Chondrocyte (in vitro differentiated cells): Measurements from ENCODE around the gene LTB. TPM values are rescaled to one million over a fixed set of nuclear protein-coding genes. Genes with fewer than 3 reads are reported as not detected.

Experiments used
- DNase-seq: peaks from one replicate; pipeline ENCODE4 v3.0.0; 2021; ENCODE audit warnings: mixed read lengths, low spot score
- H3K27ac Mint-ChIP-seq: one replicate; pipeline ENCODE4 v1.8.0; 2021; ENCODE audit warnings: mild to moderate bottlenecking, moderate library complexity, mixed read lengths; ENCODE audit not compliant: unreplicated experiment
- H3K27me3 Mint-ChIP-seq: 2 replicates; pipeline ENCODE4 v1.8.0; 2021; ENCODE audit warnings: low read depth, mixed read lengths
- H3K36me3 Mint-ChIP-seq: 2 replicates; pipeline ENCODE4 v1.8.0; 2021; ENCODE audit warnings: low read depth, mixed read lengths
- H3K4me1 Mint-ChIP-seq: 2 replicates; pipeline ENCODE4 v1.8.0; 2021; ENCODE audit warnings: low read depth, mild to moderate bottlenecking, mixed read lengths
- H3K4me3 Mint-ChIP-seq: one replicate; pipeline ENCODE4 v1.8.0; 2021; ENCODE audit warnings: mild to moderate bottlenecking, moderate library complexity, mixed read lengths; ENCODE audit not compliant: unreplicated experiment
- H3K9me3 Mint-ChIP-seq: 2 replicates; pipeline ENCODE4 v1.8.0; 2021; ENCODE audit warnings: low read depth, mixed read lengths
- total RNA-seq: library from RNA; stranded (reverse); gene quantifications from 3 replicates; pipeline ENCODE4 v1.2.1, GENCODE V29; 2021
- TF ChIP-seq, protein P1 (sequence below): fragments of 200-600 bp; sonication (generic); IDR thresholded peaks from 2 replicates; pipeline ENCODE4 v1.5.0; 2021; ENCODE audit warnings: antibody characterized with exemption, mild to moderate bottlenecking, moderate library complexity

The LTB gene
- total RNA-seq, 1 donor from 2014 or later = not detected

DNA sequence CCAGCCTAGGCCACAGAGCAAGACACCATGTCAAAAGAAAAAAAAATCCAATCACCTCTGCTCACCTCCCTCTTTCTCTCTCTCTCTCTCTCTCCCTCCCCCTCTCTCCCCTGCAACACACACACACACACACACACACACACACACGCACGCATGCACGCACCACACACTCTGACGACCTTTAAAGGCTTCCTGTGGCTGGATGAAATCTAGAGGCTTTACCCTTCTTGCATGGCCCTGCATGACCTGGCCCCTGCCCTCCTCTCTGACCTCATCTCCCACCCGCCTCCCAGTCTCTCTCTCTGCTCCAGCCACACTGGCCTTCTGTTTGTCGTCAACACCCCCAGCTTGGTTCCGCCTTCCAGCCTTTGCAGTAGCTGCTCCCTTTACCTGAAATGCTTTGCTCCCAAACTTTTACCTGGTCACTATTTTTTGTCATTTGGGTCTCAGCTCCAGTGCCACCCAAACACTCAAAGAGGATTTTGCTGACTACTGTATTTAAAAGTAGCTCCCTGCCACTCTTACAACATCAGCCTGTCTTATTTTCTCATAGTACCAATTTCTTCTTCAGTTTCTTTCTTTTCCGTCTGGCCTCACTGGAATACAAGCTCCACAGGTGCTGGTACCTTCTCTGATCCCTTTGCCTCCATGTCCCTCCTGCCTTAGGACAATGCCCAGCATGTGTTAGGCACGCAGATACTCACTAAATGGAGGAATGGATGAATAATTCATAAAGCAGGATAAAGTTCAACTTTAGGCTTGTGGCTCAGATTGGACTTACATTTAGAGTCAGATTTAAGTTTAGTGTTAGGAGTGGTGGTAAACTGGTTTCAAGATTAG lies 14.5 kb downstream of the LTB start:
- no peaks in the 10 kb centered on the region for H3K9me3 Mint-ChIP-seq

DNA sequence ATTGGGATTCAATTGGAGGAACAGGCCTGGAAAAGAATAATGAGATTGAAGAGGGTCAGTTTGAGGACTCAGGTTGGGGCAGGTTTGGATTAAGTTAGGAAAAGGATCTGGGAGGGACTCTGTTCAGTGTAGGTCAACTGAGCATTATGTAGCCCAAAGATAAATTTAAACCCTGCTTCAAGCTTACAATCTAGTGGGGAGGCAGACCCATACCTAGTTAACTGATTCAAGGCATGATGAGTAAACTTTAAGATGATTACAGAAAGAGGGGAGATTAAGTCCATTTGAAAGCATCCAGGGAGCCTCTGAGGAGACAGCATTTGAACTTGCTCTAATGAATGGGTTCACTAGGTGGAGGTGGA lies 21.5 kb downstream of the LTB start:
- H3K36me3 Mint-ChIP-seq = peaks cover 22% of the 10 kb centered on the region

More for the DNA sequence above, 14.5 kb downstream of the LTB start:
- H3K36me3 Mint-ChIP-seq = no peaks in the 10 kb centered on the region
- DNase-seq = peak; percentile 75
- no peak overlapping the region for H3K4me3 Mint-ChIP-seq
- peaks cover 2% of the 10 kb centered on the region for H3K27me3 Mint-ChIP-seq
- H3K4me1 Mint-ChIP-seq = peaks cover 5% of the 10 kb centered on the region
- TF ChIP-seq, protein P1, sequence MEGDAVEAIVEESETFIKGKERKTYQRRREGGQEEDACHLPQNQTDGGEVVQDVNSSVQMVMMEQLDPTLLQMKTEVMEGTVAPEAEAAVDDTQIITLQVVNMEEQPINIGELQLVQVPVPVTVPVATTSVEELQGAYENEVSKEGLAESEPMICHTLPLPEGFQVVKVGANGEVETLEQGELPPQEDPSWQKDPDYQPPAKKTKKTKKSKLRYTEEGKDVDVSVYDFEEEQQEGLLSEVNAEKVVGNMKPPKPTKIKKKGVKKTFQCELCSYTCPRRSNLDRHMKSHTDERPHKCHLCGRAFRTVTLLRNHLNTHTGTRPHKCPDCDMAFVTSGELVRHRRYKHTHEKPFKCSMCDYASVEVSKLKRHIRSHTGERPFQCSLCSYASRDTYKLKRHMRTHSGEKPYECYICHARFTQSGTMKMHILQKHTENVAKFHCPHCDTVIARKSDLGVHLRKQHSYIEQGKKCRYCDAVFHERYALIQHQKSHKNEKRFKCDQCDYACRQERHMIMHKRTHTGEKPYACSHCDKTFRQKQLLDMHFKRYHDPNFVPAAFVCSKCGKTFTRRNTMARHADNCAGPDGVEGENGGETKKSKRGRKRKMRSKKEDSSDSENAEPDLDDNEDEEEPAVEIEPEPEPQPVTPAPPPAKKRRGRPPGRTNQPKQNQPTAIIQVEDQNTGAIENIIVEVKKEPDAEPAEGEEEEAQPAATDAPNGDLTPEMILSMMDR = no peak
- H3K27ac Mint-ChIP-seq = no peak overlapping the region

DNA sequence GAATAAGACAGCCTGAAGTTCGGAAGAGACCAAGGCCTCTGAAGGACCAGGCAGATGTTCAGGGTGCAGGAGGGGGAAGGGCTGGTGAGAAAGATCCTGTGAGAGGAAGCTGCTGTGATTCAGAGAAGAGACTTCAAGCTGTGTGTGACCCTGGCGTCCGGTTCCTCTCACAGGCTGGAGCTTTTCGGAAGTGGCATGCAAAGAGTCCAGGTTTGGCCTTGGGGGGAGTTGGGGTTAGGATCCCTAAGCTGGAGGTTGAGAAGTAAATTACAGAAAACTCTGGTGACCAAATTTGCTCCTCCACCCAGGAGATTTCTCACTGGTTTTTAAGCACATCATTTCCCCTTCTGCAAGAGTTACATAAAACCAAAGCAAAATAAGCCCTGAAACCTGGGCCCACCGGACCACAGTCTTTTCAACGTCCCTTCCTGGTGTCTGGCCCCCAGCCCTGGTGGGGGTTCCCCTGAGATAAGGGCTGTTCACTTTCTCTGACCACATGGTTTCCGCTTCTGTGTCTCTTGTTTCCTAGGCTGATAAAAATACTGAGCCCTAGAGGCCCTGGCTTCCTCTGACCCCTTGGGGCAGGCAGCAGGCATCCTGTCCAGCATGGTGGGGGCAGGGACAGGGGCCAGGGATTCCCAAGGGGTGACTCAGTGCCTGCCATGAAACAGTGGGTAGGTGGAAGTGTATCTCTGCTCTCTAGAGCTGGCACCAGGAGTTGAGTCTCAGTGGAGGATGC lies 22.1 kb downstream of the LTB start:
- H3K4me1 Mint-ChIP-seq = peaks cover 31% of the 10 kb centered on the region

More for the DNA sequence above, 21.5 kb downstream of the LTB start:
- no peak for DNase-seq
- H3K27ac Mint-ChIP-seq = peak overlapping the region; percentile 5
- TF ChIP-seq, protein P1 = no peak
- no peak overlapping the region for H3K4me3 Mint-ChIP-seq
- H3K27me3 Mint-ChIP-seq = no peaks in the 10 kb centered on the region
- H3K4me1 Mint-ChIP-seq = peaks cover 31% of the 10 kb centered on the region
- no peaks in the 10 kb centered on the region for H3K9me3 Mint-ChIP-seq

DNA sequence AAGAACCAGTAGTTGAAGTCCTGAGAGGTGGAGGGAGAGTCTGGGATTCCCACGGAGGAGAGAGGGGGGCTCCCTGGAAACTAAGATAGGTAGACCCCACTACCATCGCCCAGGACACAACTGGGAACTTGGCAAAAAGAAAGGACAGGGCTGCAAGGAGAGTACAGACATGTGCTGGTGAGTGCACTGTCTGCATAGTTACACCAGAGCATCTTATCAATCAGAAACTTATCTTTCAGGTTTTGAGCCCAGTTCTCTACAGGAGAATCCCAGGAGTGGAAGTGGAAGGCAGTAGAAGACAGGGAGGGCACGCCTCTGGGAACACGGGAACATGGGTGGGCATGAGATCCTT lies 22.6 kb downstream of the LTB start:
- TF ChIP-seq, protein P1 = no peak
- Mint-ChIP-seq H3K4me3 (no peak overlapping the region), H3K27me3 (no peaks in the 10 kb centered on the region), H3K36me3 (peaks cover 22% of the 10 kb centered on the region), H3K4me1 (peaks cover 31% of the 10 kb centered on the region), H3K9me3 (no peaks in the 10 kb centered on the region), H3K27ac (peak overlapping the region; percentile 86)
- peak; percentile 2 for DNase-seq

More for the DNA sequence above, 22.1 kb downstream of the LTB start:
- peak; percentile 39 for DNase-seq
- Mint-ChIP-seq H3K27me3 (no peaks in the 10 kb centered on the region), H3K36me3 (peaks cover 22% of the 10 kb centered on the region), H3K27ac (peak overlapping the region; percentile 86), H3K4me3 (no peak overlapping the region), H3K9me3 (no peaks in the 10 kb centered on the region)
- TF ChIP-seq, protein P1 = no peak

DNA sequence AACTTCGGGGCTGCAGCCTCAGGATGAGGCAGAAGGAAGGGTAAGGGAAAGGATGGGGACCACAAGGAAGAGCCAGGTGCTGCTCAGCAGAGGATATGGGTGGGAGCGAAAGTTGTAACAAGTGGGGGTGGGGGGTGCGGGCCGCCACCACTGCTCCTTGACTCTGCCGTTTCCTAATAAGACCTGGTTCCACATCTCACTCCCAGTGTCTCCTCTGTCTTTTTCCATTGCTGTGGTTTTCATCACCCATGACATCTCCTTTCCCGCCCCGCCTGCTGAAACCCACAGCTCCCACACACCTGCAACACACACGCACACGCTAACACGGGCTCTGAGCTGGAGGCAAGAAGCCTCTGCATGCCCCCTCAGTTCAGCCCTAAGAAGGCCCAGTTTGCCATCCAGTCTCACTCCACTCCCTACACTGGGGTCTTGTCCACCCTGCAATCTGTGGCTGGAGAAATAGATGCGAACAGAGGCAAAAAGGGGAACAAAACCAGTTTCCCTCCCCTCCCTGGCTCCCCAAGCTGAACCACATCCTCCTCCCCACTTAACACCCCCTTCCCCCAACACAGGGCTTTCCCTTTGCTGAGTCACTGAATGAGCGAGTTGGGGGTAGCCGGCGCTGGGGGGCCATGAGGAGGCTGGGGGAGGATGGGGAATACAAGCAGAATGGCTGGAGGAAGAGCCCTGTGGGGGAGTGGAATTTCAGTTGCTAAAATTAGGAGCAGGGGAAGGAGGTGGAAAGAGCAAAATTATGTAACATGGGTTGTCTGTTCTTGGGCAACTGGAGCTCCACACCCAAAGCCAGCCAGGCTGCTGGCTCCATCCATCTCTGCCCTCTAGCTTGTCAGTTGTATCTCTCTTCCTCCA lies 23.4 kb downstream of the LTB start:
- Mint-ChIP-seq H3K27ac (peak overlapping the region; percentile 17), H3K4me1 (peaks cover 34% of the 10 kb centered on the region)

More for the DNA sequence above, 23.4 kb downstream of the LTB start:
- Mint-ChIP-seq H3K9me3 (no peaks in the 10 kb centered on the region), H3K27me3 (no peaks in the 10 kb centered on the region), H3K4me3 (no peak overlapping the region), H3K36me3 (peaks cover 22% of the 10 kb centered on the region)
- TF ChIP-seq, protein P1 = no peak
- peak; percentile 64 for DNase-seq
